HG03025 (cell line): ENCODE data around the gene IL27RA.
"Not testable (repeated sequence)": the region's sequence is repeated elsewhere in the genome, so short reads cannot be mapped to it uniquely, and the experiment has no call there.

ENCODE experiments used
- ATAC-seq: cut with Tn5 transposase; IDR thresholded peaks from one replicate; pipeline ENCODE4 v1.9.1; 2021; ENCODE audit warnings: mild to moderate bottlenecking, moderate library complexity; ENCODE audit not compliant: unreplicated experiment, low FRiP score

The IL27RA gene

DNA sequence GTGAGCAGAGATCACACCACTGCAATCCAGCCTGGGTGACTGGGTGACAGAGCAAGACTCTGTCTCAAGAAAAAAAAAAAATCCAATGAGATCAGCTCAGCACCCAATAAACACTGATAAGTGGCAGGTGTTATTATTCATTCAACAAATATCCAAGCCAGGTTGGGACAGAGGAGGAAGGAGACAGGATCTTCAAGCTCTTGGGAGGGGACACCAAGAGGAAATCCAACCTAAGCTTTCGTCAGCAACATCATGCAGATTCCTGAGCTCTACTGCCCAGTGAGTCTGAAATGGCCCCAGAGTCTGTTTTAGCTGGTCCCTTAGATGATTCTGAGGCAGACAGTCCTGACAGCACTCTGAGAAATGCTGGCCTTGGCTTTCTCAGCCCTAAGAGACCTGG lies 33.1 kb upstream of the IL27RA start:
- ATAC-seq: no peak

DNA sequence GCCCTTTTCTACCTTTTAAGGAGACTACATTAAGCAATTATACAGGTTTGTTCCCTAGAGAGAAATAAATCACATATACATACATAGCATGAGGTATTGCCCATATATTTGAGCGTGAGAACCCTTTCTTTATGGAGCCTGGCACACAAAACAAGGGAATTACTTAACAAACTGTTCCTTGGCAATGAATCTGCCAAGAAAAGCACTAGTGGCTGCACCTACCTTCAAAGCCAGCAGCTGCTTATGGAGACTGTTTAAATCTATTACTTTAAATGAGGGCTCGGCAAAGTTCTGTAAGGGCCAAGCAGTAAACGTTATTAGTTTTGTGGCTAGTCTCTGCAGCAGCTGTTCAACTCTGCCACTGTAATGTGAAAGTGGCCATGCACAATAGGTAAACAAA lies 32.5 kb upstream of the IL27RA start:
- no peak for ATAC-seq

DNA sequence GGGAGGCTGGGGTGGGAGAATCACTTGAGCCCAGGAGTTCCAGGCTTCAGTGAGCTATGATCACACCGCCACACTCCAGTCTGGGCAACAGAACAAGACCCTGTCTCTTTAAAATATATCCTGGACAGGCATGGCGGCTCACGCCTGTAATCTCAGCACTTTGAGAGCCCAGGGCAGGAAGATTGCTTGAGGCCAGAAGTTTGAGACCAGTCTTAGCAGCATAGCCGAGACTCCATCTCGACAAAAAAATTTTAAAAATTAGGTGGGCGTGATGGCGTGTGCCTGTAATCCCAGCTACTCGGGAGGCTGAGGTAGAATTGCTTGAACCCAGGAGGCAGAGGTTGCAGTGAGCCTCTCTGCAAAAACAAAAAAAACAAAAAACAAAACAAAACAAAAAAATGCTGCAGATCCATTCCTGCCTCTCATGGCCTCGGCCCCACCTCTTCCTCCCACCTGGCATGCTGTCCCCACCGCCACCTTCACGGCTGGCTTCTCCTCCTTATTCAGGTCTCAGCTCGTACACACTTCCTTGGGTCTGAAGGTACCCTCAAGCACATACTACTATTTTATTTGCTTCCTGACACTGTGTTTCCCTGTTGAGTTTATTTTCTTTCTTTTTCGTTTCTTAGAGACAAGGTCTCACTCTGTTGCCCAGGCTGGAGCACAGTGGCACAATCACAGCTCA lies 30.7 kb upstream of the IL27RA start:
- ATAC-seq: no peak

DNA sequence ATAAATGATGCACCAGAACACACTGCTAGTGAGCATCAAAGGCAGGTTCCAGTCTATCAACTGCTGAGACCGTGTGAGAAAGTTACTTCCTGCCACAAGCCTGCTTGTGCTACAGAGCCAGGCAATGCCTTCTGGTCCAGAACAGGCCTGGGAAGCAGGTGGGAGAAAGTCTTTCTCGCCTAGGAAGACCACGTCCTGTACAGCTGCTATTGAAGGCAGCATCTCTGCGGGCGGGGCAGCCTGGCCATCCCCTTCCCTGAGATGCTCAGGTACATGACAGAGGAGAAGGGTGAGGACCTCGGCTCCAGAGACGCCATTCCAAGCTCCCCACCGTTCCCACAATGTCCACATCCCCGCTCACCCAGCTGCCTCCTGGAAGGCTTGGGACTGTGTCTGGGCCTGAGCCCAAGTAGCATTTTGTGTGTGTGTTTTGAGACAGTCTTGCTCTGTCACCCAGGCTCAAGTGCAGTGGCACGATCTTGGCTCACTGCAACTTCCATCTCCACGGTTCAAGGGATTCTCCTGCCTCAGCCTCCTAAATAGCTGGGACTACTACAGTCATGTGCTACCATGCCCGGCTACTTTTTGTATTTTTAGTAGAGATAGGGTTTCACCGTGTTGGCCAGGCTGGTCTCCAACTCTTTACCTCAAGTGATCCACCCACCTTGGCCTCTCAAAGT lies 28.9 kb upstream of the IL27RA start:
- ATAC-seq: no peak

DNA sequence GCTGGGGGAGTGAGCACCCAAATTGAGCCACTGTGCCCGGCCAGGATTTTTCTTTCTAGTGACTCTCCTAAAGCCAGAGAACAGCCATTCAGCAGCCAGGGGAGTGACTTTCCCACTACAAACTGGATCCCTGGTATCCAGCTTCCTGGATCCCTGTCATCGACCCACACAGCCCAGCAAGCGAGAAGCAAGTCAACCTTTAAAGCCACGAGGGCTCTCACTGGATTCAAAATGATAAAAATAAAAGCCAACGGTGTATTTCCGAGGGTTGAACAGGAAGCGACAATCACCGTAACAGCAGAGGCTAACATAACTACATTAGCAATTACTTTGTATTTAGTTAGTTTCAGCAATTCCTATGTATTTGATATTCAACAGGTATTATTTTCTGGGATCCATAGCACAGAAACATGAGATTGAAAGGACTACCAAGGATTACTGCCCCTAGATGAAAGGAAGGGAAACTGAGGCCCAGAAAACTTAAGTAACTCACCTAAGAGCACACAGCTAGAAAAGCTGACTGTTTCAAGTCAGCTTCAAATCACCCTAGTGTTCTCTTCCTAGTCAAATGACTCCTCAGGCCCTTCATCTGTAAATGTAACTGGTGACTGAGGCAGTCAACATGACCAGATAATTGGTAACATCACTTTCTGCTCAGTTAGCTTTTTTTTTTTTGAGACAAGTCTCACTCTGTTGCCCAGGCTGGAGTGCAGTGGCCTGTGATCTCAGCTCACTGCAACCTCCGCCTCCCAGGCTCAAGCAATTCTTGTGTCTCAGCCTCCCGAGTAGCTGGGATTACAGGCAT lies 28.1 kb upstream of the IL27RA start:
- ATAC-seq: no peak

DNA sequence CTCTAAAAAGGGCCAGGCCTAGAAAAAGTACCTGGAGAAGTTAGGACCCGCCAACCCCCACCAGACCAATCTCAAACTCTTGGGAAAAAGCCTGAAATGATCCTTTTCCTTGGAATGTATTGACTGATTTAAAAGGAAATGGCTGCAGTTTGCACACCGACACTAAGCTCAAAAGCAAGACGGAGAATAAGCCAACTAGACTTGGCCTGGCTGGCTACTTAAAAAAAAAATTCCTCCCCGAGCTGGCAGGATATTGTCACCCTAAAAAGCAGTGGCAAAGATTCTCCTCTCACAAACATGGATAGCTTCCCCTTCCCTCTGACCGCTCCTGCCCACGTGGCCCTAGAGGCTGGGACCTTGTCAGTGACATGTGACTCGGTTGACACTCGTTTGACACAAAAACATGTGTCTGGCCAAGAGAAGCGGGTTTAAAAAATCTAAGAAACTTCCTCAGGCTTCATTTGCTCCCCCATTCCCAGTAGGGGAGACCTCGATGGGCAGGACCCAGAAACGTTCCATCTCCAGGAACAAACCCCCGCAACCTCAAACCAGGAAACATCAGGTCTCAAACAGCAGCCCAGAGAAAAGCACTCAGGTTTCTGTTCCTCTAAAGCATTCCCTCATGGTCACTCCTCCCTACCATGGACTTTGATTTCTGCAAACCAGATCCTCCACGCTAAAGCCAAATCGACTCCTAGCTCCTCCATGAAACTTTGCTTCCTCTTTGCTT lies 26.8 kb upstream of the IL27RA start:
- no peak for ATAC-seq

DNA sequence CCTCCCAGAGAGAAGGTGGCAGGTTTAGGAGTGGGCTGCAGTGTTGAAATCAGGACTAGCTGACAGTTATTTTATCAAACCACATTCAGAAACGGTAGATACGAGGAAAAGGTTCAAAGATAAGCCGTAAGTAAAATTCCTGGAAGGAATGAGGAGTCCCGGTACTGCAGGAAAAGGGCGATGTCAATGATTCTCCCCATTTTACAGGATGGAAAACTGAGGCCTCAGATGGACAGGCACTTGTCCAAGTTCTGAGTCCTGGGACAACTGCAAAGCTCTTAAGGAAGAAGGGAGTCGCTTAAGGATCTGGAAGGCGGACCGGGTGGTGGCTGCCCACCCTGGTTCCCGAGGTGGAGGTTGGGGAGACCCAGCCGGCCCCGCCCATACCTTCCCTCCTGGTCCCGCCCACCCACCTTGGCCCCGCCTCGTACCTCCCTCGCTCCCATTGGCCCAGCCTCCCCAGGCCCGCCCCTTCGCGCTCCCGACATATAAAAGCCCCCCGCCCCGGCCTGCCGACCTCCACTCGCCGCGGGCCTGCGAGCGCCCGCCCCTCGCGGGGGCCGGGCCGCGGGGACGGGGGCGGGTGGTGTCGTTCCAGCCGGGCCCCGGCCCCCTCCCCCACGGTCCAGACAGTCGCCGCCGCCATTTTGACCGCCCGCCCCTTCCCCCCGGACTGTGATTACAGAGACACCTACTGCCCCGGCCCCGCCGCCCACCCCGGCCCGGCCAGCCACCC lies 26.0 kb upstream of the IL27RA start:
- ATAC-seq: peak; percentile 43

DNA sequence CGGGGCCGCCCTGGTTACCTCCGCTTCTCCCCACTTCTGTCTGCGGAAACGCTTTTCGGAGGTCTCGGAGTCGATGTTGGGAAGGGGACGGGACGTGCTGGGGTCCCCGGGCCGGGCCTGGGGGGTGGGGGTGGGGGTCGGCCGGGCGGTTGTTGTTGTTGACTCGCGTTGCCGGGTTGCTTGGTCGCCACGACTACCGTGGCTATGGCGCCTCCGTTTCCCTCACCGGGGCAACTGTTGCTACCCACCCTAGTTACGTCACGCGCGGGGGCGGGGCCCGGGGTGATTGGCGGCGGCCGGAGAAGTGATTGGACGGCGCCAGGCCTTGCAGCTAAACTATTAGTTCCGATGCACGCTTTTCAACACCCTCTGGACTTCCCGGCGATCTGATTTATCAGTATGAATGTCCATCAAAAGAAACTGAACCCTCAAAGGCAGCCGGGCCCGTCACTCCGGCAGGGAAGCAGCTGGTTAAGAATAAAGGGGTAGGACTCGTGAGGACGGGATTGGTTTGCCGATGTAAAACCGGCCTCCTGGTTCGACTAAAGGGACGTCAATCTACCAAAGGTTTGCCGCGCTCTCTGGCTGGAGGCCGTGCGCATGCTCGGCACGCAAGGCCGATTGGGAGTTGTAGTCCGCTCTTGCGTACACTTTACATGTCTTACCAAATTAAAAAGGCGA lies 25.3 kb upstream of the IL27RA start, which contains the start of gene RFX1:
TSS of gene RFX1 (minus strand) at position 236 of the 681 bp plus-strand sequence. CDS start 12,477 bp downstream, outside the sequence.
- peak; percentile 66 for ATAC-seq

DNA sequence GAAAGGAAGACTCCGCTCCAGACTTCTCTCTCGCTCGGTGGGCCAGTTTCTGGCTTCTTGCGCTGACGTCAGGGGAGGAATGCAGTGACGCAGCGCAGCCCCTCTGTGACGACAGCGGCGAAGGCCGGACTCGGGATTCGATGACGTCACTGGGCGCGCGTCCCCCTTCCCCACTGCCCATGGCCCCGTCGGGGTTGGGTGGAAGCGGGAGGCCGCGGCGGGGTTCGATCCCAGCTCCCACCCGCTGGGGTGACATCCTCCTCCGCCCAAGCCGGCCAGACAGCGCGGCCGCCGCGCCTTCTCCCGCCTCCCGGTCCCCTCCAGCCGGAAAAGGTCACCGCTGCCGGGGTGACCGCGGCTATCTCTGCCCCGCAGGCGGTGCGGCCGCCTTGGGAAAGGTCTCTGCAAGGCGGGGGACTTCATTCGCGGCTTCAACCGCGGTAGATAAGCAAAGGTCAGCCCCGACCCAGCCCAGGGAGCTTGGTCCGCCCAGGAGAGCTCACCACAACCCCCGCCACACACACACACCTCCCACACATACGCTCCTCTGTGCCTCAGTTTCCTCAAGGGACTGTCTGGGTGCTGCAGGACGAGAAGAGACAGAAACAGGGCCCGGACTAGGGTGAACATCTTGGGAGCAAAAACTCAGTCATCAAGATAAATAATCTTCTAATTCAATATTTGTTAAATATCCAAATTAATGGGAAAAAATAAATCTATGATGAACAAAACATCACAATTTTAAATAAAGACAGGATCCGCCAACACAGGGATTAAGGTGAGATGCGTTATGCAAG lies 24.6 kb upstream of the IL27RA start:
- peak; percentile 36 for ATAC-seq

DNA sequence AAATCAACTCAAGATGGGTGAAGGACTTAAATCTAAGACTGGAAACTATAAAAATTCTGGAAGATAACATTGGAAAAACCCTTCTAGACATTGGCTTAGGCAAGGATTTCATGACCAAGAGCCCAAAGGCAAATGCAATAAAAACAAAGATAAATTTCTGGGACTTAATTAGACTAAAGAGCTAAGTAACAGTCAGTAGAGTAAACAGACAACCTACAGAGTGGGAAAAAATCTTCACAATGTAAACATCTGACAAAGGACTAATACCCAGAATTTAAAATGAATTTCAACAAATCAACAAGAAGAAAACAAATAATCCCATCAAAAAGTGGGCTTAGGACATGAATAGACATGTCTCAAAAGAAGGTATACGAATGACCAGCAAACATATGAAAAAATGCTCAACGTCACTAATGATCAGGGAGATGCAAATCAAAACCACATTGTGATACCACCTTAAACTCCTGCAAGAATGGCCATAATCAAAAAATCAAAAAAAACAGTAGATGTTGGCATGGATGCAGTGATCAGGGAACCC lies 19.1 kb upstream of the IL27RA start:
- ATAC-seq: no peak

DNA sequence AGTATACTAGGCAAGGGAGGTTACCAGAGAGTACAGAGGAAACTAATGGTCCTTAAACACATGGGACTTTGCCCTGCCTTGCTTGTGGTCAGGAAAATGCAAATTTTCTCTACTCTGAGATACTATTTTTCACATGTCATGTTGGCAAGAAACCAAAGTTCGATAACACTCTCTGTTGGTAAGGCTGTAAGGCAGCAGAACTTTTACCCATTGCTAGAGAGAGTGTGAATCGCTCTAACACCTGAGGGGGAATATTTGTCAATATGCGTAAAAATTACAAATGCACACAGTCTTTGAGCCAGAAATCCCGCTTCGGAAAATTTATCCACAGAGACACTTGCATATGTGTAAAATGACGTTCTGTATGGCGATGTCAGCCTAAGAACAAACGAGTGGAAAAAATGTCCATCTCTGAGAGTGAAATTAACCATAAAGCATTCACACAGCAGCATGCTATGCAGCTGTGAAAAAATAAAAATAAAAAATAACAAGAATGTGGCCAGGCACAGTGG lies 16.0 kb upstream of the IL27RA start:
- peak; percentile 68 for ATAC-seq

DNA sequence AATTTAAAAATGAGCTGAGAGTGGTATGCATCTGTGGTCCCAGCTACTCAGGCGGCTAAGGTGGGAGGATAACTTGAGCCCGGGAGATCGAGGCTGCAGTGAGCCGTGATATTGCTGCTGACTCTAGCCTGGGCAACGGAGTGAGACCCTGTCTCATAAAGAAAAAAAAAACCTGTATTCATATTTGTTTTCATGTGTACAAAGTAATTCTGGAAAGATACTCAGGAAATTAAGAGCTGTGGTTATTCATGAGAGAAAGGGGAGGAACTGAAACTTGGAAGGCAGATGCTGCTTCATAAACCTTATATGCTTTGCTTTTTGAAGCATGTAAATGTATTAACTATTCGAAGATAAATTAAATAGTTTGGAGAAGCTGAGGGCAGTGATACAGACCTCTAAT lies 12.5 kb upstream of the IL27RA start:
- no peak for ATAC-seq

DNA sequence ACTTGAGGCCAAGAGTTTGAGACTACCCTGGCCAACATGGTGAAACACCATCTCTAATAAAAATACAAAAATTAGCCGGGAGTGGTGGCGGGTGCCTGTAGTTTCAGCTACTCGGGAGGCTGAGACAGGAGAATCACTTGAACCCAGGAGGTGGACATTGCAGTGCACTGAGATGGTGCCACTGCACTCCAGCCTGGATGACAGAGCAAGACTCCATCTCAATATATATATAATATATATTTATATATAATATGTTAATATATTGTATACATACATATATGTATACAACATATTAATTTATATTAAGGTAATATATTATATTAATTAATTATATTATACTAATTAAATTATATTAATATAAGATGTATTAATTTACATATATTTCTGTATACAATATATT lies 11.8 kb upstream of the IL27RA start:
- not testable (repeated sequence) for ATAC-seq

DNA sequence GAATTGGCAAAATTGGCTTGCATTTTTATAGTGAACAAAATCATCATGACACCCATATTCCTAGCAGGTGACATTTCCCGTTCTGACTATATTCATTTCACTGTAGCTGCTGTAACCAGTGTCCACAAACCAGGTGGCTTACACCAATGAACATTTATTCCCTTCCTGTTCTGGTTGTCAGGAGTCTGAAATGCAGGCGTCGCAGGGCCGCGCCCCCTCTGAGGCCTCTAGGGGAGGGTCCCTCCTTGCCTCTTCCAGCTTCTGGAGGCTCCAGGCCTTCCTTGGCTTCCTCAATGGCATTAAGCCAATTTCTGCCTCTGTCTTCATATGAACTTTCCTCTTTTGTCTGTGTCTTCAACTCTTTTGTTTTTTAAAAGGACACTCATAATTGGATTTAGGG lies 10.1 kb upstream of the IL27RA start:
- no peak for ATAC-seq

DNA sequence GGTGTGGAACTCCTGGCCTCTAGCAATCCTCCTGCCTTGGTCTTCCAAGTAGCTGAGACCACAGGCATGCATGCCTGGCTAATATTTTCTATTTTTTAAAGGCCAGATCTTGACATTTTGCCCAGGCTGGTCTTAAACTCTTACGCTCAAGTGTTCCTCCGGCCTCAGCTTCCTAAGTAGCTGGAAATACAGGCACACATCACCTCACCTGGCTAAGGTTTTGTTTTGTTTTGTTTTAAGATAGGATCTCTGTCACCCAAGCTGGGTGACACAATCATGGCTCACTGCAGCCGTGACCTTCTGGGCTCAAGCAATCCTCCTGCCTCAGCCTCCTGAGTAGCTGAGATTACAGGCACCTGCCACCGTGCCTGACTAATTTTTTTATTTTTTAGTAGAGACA lies 9.1 kb upstream of the IL27RA start:
- ATAC-seq: no peak

DNA sequence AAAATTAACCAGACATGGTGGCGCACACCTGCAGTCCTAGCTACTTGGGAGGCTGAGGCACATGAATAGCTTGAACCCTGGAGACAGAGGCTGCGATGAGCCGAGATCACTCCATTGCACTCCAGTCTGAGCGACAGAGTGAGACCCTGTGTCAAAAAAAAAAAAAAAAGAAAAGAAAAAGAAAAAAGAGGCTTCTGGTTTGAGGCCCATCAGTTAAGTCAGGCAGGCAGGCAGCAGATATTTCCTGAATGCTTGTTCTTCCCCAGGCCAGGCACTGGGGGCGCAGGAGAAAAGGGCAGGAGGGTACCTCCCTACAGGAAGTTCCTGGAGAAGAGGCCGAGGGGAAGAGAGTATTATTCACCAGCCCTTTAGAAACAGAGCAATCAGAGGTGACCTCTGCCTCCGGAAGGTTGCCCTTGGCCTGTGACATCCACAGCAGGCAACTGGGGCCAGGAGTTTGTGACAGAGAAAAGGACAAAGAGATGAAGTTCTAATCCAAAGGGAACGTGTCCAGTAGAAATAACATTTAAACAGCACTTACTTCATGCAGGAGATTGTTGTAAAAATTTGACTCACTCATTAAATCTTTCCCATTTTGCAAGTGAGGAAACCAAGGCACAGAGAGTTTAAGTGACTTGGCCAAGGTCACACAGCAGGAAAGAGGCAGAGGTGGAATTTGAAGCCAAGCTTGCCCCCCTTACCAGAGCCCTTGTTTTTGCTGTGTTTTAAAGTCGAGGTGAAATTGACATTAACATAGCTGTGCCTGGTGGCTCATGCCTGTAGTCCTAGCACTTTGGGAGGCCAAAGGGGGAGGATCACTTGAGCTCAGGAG lies 7.9 kb upstream of the IL27RA start:
- ATAC-seq: no peak

DNA sequence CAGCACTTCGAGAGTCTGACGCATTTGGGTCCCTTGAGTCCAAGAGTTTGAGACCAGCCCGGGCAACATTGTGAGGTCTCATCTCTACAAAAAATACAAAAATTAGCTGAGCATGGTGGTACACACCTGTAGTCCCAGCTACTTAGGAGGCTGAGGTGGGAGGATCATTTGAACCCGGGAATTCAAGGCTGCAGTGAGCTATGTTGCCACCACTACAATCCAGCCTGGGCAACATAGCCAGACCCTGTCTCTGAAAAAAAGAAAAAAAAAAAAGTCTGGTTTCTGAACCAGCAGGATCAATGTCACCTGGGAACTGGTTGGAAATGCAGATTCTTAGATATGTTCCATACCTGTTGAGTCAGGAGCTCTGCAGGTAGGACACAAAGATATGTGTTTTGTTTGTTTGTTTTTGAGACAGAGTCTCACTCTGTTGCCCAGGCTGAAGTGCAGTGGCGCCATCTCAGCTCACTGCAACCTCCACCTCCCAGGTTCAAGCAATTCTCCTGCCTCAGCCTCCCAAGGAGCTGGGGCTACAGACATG lies 4.8 kb upstream of the IL27RA start:
- ATAC-seq: not testable (repeated sequence)
